Activated CD8-positive, alpha-beta memory T cell treated with anti-CD3 and anti-CD28 coated beads, Interleukin-2, amount 50 U/mL, for 24 hours (primary cell): ENCODE results near the gene GABRB1.

Experiments
- DNase-seq: peaks from one replicate; pipeline ENCODE4 v3.0.0-alpha.2; 2020; ENCODE audit errors: extremely low read depth

The GABRB1 gene

GRCh38 chr4:47210828-47211227, 179.5 kb downstream of the GABRB1 start:
- DNase-seq, result no peak

- DNase-seq, result no peak
Observed at GRCh38 chr4:47213106-47213505, 181.7 kb downstream of the GABRB1 start.

- no peak for DNase-seq
Observed at GRCh38 chr4:47213539-47213938, 182.2 kb downstream of the GABRB1 start.

- DNase-seq, result no peak
Observed at GRCh38 chr4:47213971-47214370, 182.6 kb downstream of the GABRB1 start.

GRCh38 chr4:47215759-47216158, 184.4 kb downstream of the GABRB1 start:
- no peak for DNase-seq

- DNase-seq, result no peak
Observed at GRCh38 chr4:47217291-47217690, 185.9 kb downstream of the GABRB1 start.

- DNase-seq, result no peak
Observed at GRCh38 chr4:47217884-47218283, 186.5 kb downstream of the GABRB1 start.

- no peak for DNase-seq
Observed at GRCh38 chr4:47218631-47219030, 187.3 kb downstream of the GABRB1 start.

- DNase-seq, result no peak
Observed at GRCh38 chr4:47219586-47219985, 188.2 kb downstream of the GABRB1 start.

GRCh38 chr4:47221721-47222120, 190.4 kb downstream of the GABRB1 start:
- DNase-seq, result no peak

GRCh38 chr4:47222276-47222675, 190.9 kb downstream of the GABRB1 start:
- no peak for DNase-seq

GRCh38 chr4:47224361-47224760, 193.0 kb downstream of the GABRB1 start:
- DNase-seq, result no peak

GRCh38 chr4:47235721-47236120, 204.4 kb downstream of the GABRB1 start:
- no peak for DNase-seq

GRCh38 chr4:47238667-47239066, 207.3 kb downstream of the GABRB1 start:
- no peak for DNase-seq

GRCh38 chr4:47239649-47240048, 208.3 kb downstream of the GABRB1 start:
- no peak for DNase-seq

GRCh38 chr4:47251348-47252135, 220.2 kb downstream of the GABRB1 start:
- DNase-seq, result no peak

- no peak for DNase-seq
Observed at GRCh38 chr4:47263721-47264120, 232.4 kb downstream of the GABRB1 start.

- no peak for DNase-seq
Observed at GRCh38 chr4:47270201-47270888, 239.0 kb downstream of the GABRB1 start.

GRCh38 chr4:47271291-47271690, 239.9 kb downstream of the GABRB1 start:
- no peak for DNase-seq

GRCh38 chr4:47274901-47275300, 243.5 kb downstream of the GABRB1 start:
- no peak for DNase-seq

- DNase-seq, result no peak
Observed at GRCh38 chr4:47275595-47275994, 244.2 kb downstream of the GABRB1 start.

GRCh38 chr4:47278631-47279030, 247.3 kb downstream of the GABRB1 start:
- DNase-seq, result no peak

GRCh38 chr4:47287735-47288134, 256.4 kb downstream of the GABRB1 start:
- DNase-seq, result no peak
